Measurements from ENCODE around the gene PITX1. TPM values are rescaled to one million over a fixed set of nuclear protein-coding genes. Genes with fewer than 3 reads are reported as not detected.

The PITX1 gene
- total and polyA plus RNA-seq, 9 donors = 0.11 to 3.1 (median 0.51) TPM; not detected in 1

DNA sequence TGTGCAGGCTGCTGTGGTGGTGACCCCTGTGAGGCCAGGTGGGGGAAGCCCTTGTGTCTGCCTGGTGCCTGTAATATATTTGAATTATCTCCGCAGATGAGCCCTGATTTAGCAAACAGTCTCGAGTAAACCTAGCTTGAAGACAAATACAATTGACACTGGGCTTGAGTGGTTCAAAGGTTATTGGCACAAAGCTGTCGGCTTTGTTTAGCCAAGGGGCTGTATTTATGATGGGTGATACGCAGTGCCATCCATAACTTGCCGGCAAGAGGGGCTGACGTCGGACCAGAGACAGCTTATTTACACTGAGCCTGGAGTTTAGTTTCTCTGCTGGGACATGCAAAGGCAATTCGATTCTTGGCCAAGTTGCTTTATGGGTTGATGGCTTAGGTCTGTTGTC lies 20.0 kb upstream of the PITX1 start:
- intact Hi-C loops (cut with DNase I) = no loop called here
- WGBS, 3 donors = 37 to 46% (median 41%) methylated on average over 8 of the region's 8 CpGs

GRCh38 chr5:135053278-135053677 lies 19.2 kb upstream of the PITX1 start:
- intact Hi-C loops (cut with DNase I) = no loop called here
- Histone ChIP-seq H3K9me3 (no peaks in the 10 kb centered on the region), H3K4me1 (ENCODE audit: insufficient read depth) (no peaks in the 10 kb centered on the region), H3K4me3 (no peak overlapping the region), H3K27me3 (no peaks in the 10 kb centered on the region), H3K36me3 (no peaks in the 10 kb centered on the region), H3K27ac (no peak overlapping the region)
- no peak for TF ChIP-seq POLR2A (IDR thresholded peaks at IDR 0.05)
- no peak for DNase-seq
- WGBS, 3 donors = 78 to 84% (median 82%) methylated on average over 3 of the region's 3 CpGs

More for the DNA sequence above, 20.0 kb upstream of the PITX1 start:
- no peak for TF ChIP-seq POLR2A (IDR thresholded peaks at IDR 0.05)
- TF ChIP-seq CTCF (IDR thresholded peaks at IDR 0.05) = no peak
- TF ChIP-seq EP300 (IDR thresholded peaks at IDR 0.05) = no peak
- Histone ChIP-seq H3K9me3 (no peaks in the 10 kb centered on the region), H3K4me1 (ENCODE audit: insufficient read depth) (no peaks in the 10 kb centered on the region), H3K36me3 (no peaks in the 10 kb centered on the region), H3K27ac (no peak overlapping the region), H3K4me3 (no peak overlapping the region), H3K27me3 (no peaks in the 10 kb centered on the region)
- no peak for DNase-seq

DNA sequence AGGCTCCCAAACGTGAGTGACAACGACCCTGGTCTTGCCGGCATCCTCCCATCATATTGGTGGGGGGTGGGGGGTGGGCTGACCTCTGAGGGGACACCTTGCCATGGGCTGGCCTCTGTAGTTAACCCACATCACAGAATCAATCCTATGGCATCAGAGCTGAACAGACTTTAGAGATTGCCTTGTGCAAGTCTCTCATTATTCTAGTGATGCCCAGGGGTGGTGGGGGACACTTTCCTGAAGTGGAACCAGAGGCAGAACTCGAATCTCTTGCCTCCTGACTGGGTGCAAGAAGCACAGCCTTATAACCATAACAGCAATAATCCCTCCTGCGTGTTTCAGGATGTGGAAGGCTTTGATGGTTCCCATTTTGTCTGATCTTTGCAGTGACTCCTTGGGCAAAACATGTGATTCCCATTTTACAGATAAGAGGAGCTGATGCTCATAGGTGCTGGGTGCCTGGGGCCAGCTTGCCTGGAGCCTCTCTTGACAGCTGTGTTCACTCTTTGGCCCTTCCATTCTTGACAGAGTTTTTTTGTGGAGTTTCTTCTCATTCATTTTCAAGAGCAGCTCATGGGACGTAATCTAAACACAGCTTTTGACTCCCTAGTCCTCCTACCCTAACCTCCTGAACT lies 18.6 kb upstream of the PITX1 start:
- no peaks in the 10 kb centered on the region for H3K9me3 ChIP-seq
- TF ChIP-seq CTCF (IDR thresholded peaks at IDR 0.05) = no peak
- TF ChIP-seq POLR2A (IDR thresholded peaks at IDR 0.05) = no peak
- TF ChIP-seq EP300 (IDR thresholded peaks at IDR 0.05) = no peak
- no peaks in the 10 kb centered on the region for H3K27me3 ChIP-seq
- WGBS, 3 donors = 40 to 44% (median 40%) methylated on average over 6 of the region's 6 CpGs
- H3K4me1 ChIP-seq (ENCODE audit: insufficient read depth) = no peaks in the 10 kb centered on the region
- intact Hi-C loops (cut with DNase I) = no loop called here
- DNase-seq = no peak
- no peak overlapping the region for H3K27ac ChIP-seq
- H3K36me3 ChIP-seq = no peaks in the 10 kb centered on the region
- H3K4me3 ChIP-seq = no peak overlapping the region

DNA sequence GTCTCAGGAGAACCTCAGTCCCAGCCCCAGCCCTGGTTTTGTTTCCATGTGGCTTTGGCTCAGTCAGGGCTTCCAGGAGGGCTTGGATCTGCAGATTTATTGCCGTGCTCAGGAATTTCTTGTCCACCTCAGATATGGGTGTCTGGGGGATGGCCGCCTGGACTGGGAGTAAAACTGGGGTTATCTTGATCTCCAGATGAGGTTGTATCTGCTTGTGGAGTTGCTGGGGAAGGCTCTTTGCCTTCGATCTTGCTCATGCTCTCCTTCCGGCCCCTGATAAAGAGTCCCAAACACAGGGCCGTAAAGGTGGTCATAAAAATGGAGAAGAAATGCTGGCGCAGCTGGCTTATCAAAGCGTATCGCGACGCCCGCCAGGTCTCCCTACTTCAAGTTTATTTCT lies 17.8 kb upstream of the PITX1 start:
- Histone ChIP-seq H3K27me3 (no peaks in the 10 kb centered on the region), H3K4me1 (ENCODE audit: insufficient read depth) (no peaks in the 10 kb centered on the region), H3K27ac (no peak overlapping the region), H3K36me3 (no peaks in the 10 kb centered on the region), H3K9me3 (no peaks in the 10 kb centered on the region), H3K4me3 (no peak overlapping the region)
- TF ChIP-seq POLR2A (IDR thresholded peaks at IDR 0.05) (no peak), EP300 (IDR thresholded peaks at IDR 0.05) (no peak), CTCF (IDR thresholded peaks at IDR 0.05) (no peak)
- no peak for DNase-seq
- intact Hi-C loops (cut with DNase I) = no loop called here
- 11 to 24% (median 17%) methylated on average over 11 of the region's 11 CpGs for WGBS, 3 donors

GRCh38 chr5:135051399-135051798 lies 17.4 kb upstream of the PITX1 start:
- Histone ChIP-seq H3K27ac (no peak overlapping the region), H3K36me3 (no peaks in the 10 kb centered on the region), H3K4me1 (ENCODE audit: insufficient read depth) (no peaks in the 10 kb centered on the region), H3K9me3 (no peaks in the 10 kb centered on the region), H3K27me3 (no peaks in the 10 kb centered on the region), H3K4me3 (no peak overlapping the region)
- intact Hi-C loops (cut with DNase I) = no loop called here
- DNase-seq = no peak
- TF ChIP-seq CTCF (IDR thresholded peaks at IDR 0.05) (no peak), EP300 (IDR thresholded peaks at IDR 0.05) (no peak), POLR2A (IDR thresholded peaks at IDR 0.05) (no peak)
- 44 to 62% (median 53%) methylated on average over 3 of the region's 3 CpGs for WGBS, 3 donors

Measured in ovary (tissue), 9 donors.